ENCODE results near the gene OPHN1.
"Not testable (repeated sequence)": the region's sequence is repeated elsewhere in the genome, so short reads cannot be mapped to it uniquely, and the experiment has no call there.

Gene OPHN1

GRCh38 chrX:68355629-68355920 is 77.7 kb downstream of the OPHN1 start:
- DNase-seq, result no peak

- no peak for DNase-seq
Measured at GRCh38 chrX:68354879-68355628, 78.2 kb downstream of the OPHN1 start.

GRCh38 chrX:68345025-68345424 is 88.3 kb downstream of the OPHN1 start:
- no peak for DNase-seq

- DNase-seq, result no peak
Measured at GRCh38 chrX:68343551-68343950, 89.7 kb downstream of the OPHN1 start.

- DNase-seq, result no peak
Measured at GRCh38 chrX:68332201-68332731, 101.0 kb downstream of the OPHN1 start.

GRCh38 chrX:68326841-68327240 is 106.5 kb downstream of the OPHN1 start:
- not testable (repeated sequence) for DNase-seq

- no peak for DNase-seq
Measured at GRCh38 chrX:68307769-68308168, 125.5 kb downstream of the OPHN1 start.

- no peak for DNase-seq
Measured at GRCh38 chrX:68304602-68305001, 128.7 kb downstream of the OPHN1 start.

- DNase-seq, result no peak
Measured at GRCh38 chrX:68299898-68300297, 133.4 kb downstream of the OPHN1 start.

GRCh38 chrX:68292471-68292870 is 140.8 kb downstream of the OPHN1 start:
- DNase-seq, result no peak

GRCh38 chrX:68288127-68288526 is 145.2 kb downstream of the OPHN1 start:
- DNase-seq, result no peak

- no peak for DNase-seq
Measured at GRCh38 chrX:68287419-68287818, 145.9 kb downstream of the OPHN1 start.

- DNase-seq, result no peak
Measured at GRCh38 chrX:68286980-68287379, 146.3 kb downstream of the OPHN1 start.

GRCh38 chrX:68286076-68286475 is 147.2 kb downstream of the OPHN1 start:
- DNase-seq, result no peak

- DNase-seq, result no peak
Measured at GRCh38 chrX:68284281-68284904, 148.9 kb downstream of the OPHN1 start.

GRCh38 chrX:68273887-68274286 is 159.4 kb downstream of the OPHN1 start:
- no peak for DNase-seq

- DNase-seq, result not testable (repeated sequence)
Measured at GRCh38 chrX:68264793-68265192, 168.5 kb downstream of the OPHN1 start.

- no peak for DNase-seq
Measured at GRCh38 chrX:68261060-68261672, 172.1 kb downstream of the OPHN1 start.

GRCh38 chrX:68256990-68257389 is 176.3 kb downstream of the OPHN1 start:
- no peak for DNase-seq

GRCh38 chrX:68254738-68255645 is 178.3 kb downstream of the OPHN1 start:
- no peak for DNase-seq

GRCh38 chrX:68252664-68253063 is 180.6 kb downstream of the OPHN1 start:
- DNase-seq, result no peak

GRCh38 chrX:68249903-68250302 is 183.4 kb downstream of the OPHN1 start:
- DNase-seq, result no peak

GRCh38 chrX:68249401-68249831 is 183.9 kb downstream of the OPHN1 start:
- DNase-seq, result no peak
